ENCODE measurements around the gene TECTA.

Gene TECTA

GRCh38 chr11:121212536-121213361 lies 111.7 kb downstream of the TECTA start:
- H3K36me3 ChIP-seq = no peaks in the 10 kb centered on the region
- peaks cover 5% of the 10 kb centered on the region; the same call in 1 of the 2 replicates for H3K4me1 ChIP-seq
- H3K4me3 ChIP-seq (ENCODE audit: low read depth, low read length) = no peak overlapping the region
- no peaks in the 10 kb centered on the region for H3K9me3 ChIP-seq
- no peaks in the 10 kb centered on the region for H3K27me3 ChIP-seq
- TF ChIP-seq CTCF (IDR thresholded peaks at IDR 0.05; ENCODE audit: low read depth, low read length) = no peak
- no peak for DNase-seq

GRCh38 chr11:121213362-121213893 lies 112.4 kb downstream of the TECTA start:
- peak; percentile 23 for DNase-seq
- Histone ChIP-seq H3K9me3 (no peaks in the 10 kb centered on the region), H3K27me3 (no peaks in the 10 kb centered on the region), H3K4me3 (ENCODE audit: low read depth, low read length) (no peak overlapping the region), H3K36me3 (no peaks in the 10 kb centered on the region), H3K4me1 (peaks cover 5% of the 10 kb centered on the region; the same call in 1 of the 2 replicates)
- TF ChIP-seq CTCF (IDR thresholded peaks at IDR 0.05; ENCODE audit: low read depth, low read length) = no peak

- no peaks in the 10 kb centered on the region for H3K36me3 ChIP-seq
- DNase-seq = no peak
- peaks cover 5% of the 10 kb centered on the region; the same call in 1 of the 2 replicates for H3K4me1 ChIP-seq
- no peaks in the 10 kb centered on the region for H3K27me3 ChIP-seq
- no peak for TF ChIP-seq CTCF (IDR thresholded peaks at IDR 0.05; ENCODE audit: low read depth, low read length)
- H3K4me3 ChIP-seq (ENCODE audit: low read depth, low read length) = no peak overlapping the region
- no peaks in the 10 kb centered on the region for H3K9me3 ChIP-seq
Measured at GRCh38 chr11:121214861-121215260, 113.8 kb downstream of the TECTA start.

GRCh38 chr11:121221496-121222200 lies 120.6 kb downstream of the TECTA start:
- TF ChIP-seq CTCF (IDR thresholded peaks at IDR 0.05; ENCODE audit: low read depth, low read length) = peak; percentile 16; the same call in 1 of the 2 replicates
- H3K36me3 ChIP-seq = no peaks in the 10 kb centered on the region
- H3K4me1 ChIP-seq = no peaks in the 10 kb centered on the region; the same call in none of the 2 replicates
- H3K4me3 ChIP-seq (ENCODE audit: low read depth, low read length) = no peak overlapping the region
- H3K27me3 ChIP-seq = no peaks in the 10 kb centered on the region
- no peak for DNase-seq
- H3K9me3 ChIP-seq = no peaks in the 10 kb centered on the region

- DNase-seq = no peak
- Histone ChIP-seq H3K27me3 (no peaks in the 10 kb centered on the region), H3K36me3 (no peaks in the 10 kb centered on the region), H3K4me3 (ENCODE audit: low read depth, low read length) (no peak overlapping the region), H3K4me1 (no peaks in the 10 kb centered on the region; the same call in 1 of the 2 replicates), H3K9me3 (no peaks in the 10 kb centered on the region)
- TF ChIP-seq CTCF (IDR thresholded peaks at IDR 0.05; ENCODE audit: low read depth, low read length) = no peak
Measured at GRCh38 chr11:121223161-121223560, 122.1 kb downstream of the TECTA start.

Measured in BE2C (cell line).